ENCODE results near the gene BANP.

GRCh38 chr16:88020516-88020885 is 69.3 kb downstream of the BANP start:
- TF ChIP-seq POLR2A (IDR thresholded peaks at IDR 0.05; ENCODE audit: low read length) (no peak), GATA1 (IDR thresholded peaks at IDR 0.05; ENCODE audit: low read depth, low read length) (no peak)

Measured in erythroblast (primary cell).